WTC11 (cell line): ENCODE measurements around the gene ZBTB47. TPM values are rescaled to one million over a fixed set of nuclear protein-coding genes. Genes with fewer than 3 reads are reported as not detected.

Source experiments
- ATAC-seq: fragments of 200-7000 bp; cut with Tn5 transposase; 2 replicates; pipeline ENCODE4 v1.10.0; 2021; ENCODE audit warnings: mild to moderate bottlenecking, moderate library complexity
- CTCF ChIA-PET: fragments of 300-600 bp; sonication (Branson Sonifier 250); formaldehyde crosslinking; loops from one replicate; lab custom pipeline; 2021; ENCODE audit warnings: antibody characterized with exemption; lab: Charles Lee
- POLR2A ChIA-PET: fragments of 350-600 bp; sonication (Branson Sonifier 250); formaldehyde crosslinking; loops from one replicate; lab custom pipeline; 2021; ENCODE audit warnings: antibody characterized with exemption; lab: Charles Lee
- DNase-seq: peaks from one replicate; pipeline ENCODE4 v3.0.0; 2021; ENCODE audit warnings: low spot score
- H3K27ac Mint-ChIP-seq: 2 replicates; pipeline ENCODE4 v1.8.0; 2021; ENCODE audit warnings: mixed read lengths
- H3K27me3 Mint-ChIP-seq: 2 replicates; pipeline ENCODE4 v1.8.0; 2021; ENCODE audit warnings: low read depth, mild to moderate bottlenecking, moderate library complexity, mixed read lengths
- H3K36me3 Mint-ChIP-seq: 2 replicates; pipeline ENCODE4 v1.8.0; 2021; ENCODE audit warnings: mixed read lengths
- H3K4me1 Mint-ChIP-seq: 2 replicates; pipeline ENCODE4 v1.8.0; 2022; ENCODE audit warnings: mixed read lengths
- H3K4me3 Mint-ChIP-seq: 2 replicates; pipeline ENCODE4 v1.8.0; 2021; ENCODE audit warnings: mild to moderate bottlenecking, moderate library complexity, mixed read lengths
- H3K9me3 Mint-ChIP-seq: 2 replicates; pipeline ENCODE4 v1.8.0; 2021; ENCODE audit warnings: mixed read lengths
- CREB1 ChIP-seq: sonication (generic); formaldehyde crosslinking; IDR thresholded peaks from 2 replicates; pipeline ENCODE4 v1.8.0; 2023; ENCODE audit warnings: mild to moderate bottlenecking, missing genetic modification reagents
- EMX1 ChIP-seq: fragments of 250-450 bp; sonication (Bioruptor Pico); IDR thresholded peaks from 2 replicates; pipeline ENCODE4 v1.8.0; 2021; ENCODE audit warnings: mild to moderate bottlenecking
- ETV6 ChIP-seq: sonication (generic); formaldehyde crosslinking; IDR thresholded peaks from 2 replicates; pipeline ENCODE4 v1.8.1; 2022; ENCODE audit warnings: mild to moderate bottlenecking, missing genetic modification reagents
- NFATC4 ChIP-seq: fragments of 250-450 bp; sonication (Bioruptor Pico); IDR thresholded peaks from 2 replicates; pipeline ENCODE4 v1.9.0; 2021; ENCODE audit warnings: mild to moderate bottlenecking
- SMAD3 ChIP-seq: sonication (generic); formaldehyde crosslinking; IDR thresholded peaks from 2 replicates; pipeline ENCODE4 v1.8.0; 2022; ENCODE audit warnings: missing genetic modification reagents, mild to moderate bottlenecking, borderline replicate concordance
- ZNF232 ChIP-seq: sonication (generic); formaldehyde crosslinking; IDR thresholded peaks from 2 replicates; pipeline ENCODE4 v1.8.0; 2022; ENCODE audit warnings: mild to moderate bottlenecking, missing genetic modification reagents
- ZNF416 ChIP-seq: fragments of 250-450 bp; sonication (Bioruptor Pico); IDR thresholded peaks from 2 replicates; pipeline ENCODE4 v1.9.0; 2021; ENCODE audit warnings: mild to moderate bottlenecking, inconsistent platforms
- total RNA-seq: library from RNA; stranded (reverse); gene quantifications from 3 replicates; pipeline ENCODE4 v1.2.3, GENCODE V29; 2021
- TF ChIP-seq, protein P1 (sequence below): sonication (generic); formaldehyde crosslinking; IDR thresholded peaks from 2 replicates; pipeline ENCODE4 v1.8.0; 2023; ENCODE audit warnings: missing genetic modification reagents
- TF ChIP-seq, protein P2 (sequence below): fragments of 250-450 bp; sonication (Bioruptor Pico); IDR thresholded peaks from 2 replicates; pipeline ENCODE4 v2.1.2; 2022; ENCODE audit warnings: mild to moderate bottlenecking, moderate library complexity
- TF ChIP-seq, protein P3 (sequence below): sonication (generic); formaldehyde crosslinking; IDR thresholded peaks from 2 replicates; pipeline ENCODE4 v1.8.1; 2023; ENCODE audit warnings: mild to moderate bottlenecking, moderate library complexity, missing genetic modification reagents
- TF ChIP-seq, protein P4 (sequence below): sonication (generic); formaldehyde crosslinking; IDR thresholded peaks from 2 replicates; pipeline ENCODE4 v1.8.1; 2023; ENCODE audit warnings: mild to moderate bottlenecking, missing genetic modification reagents, moderate library complexity
- TF ChIP-seq, protein P5 (sequence below): sonication (generic); formaldehyde crosslinking; IDR thresholded peaks from 2 replicates; pipeline ENCODE4 v1.8.0; 2022; ENCODE audit warnings: missing genetic modification reagents
- TF ChIP-seq, protein P6 (sequence below): sonication (generic); formaldehyde crosslinking; IDR thresholded peaks from 2 replicates; pipeline ENCODE4 v1.8.1; 2022; ENCODE audit warnings: low read depth, missing genetic modification reagents, borderline replicate concordance
- TF ChIP-seq, protein P7 (sequence below): sonication (generic); formaldehyde crosslinking; IDR thresholded peaks from 2 replicates; pipeline ENCODE4 v1.8.1; 2023; ENCODE audit warnings: mild to moderate bottlenecking, missing genetic modification reagents

ZBTB47 gene
- total RNA-seq, 1 experiment from 2014 or later, result 5.2 TPM

DNA sequence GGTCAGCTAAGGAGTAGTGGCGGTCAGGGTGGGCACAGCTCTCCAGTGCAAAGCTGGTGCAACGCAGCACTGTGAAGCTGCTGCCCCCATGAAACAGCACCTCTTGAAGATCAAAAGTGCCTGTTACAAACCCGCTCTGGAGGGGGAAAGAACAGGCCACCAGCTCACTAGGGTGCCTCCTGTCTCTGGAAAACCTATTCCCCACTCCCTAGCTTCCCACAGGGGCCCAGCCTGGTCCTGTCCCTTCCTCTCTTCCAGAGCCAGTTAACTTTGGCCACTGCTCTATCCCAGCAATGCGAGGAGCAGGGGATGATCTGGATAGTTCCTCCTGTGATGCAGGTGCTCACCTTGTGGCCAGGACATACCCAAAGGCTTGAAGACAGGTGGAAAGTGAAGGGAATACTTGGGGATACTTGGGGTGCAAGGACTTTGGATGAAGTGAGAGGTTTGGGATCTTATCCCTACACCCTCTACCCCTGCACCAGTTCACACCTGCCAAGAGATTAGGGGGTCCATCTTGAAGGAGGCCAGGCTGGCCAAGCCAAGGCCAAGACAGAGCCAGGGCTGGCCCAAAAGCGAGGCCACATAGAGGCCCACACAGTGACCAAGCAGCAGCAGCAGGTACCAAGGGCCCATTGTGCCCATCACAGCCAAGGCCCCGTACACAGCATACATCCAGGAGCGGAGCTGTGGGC is 44.9 kb downstream of the ZBTB47 start:
- H3K4me3 Mint-ChIP-seq, result no peak overlapping the region
- H3K9me3 Mint-ChIP-seq, result no peaks in the 10 kb centered on the region
- H3K36me3 Mint-ChIP-seq, result no peaks in the 10 kb centered on the region
- ChIA-PET CTCF (interaction anchor here (1.1 kb wide), 2 partner anchors 14 to 37 kb away, joined by 3 read pairs; no protein-coding TSS in a partner anchor), POLR2A (no interaction called here)
- peaks cover 8% of the 10 kb centered on the region for H3K4me1 Mint-ChIP-seq
- no peak for DNase-seq
- H3K27me3 Mint-ChIP-seq, result no peaks in the 10 kb centered on the region
- TF ChIP-seq EMX1 (CRISPR knock-in tag) (no peak), NFATC4 (no peak), CREB1 (CRISPR knock-in tag) (no peak), ZNF416 (no peak), ETV6 (CRISPR knock-in tag) (no peak), SMAD3 (no peak)
- TF ChIP-seq, protein P1, sequence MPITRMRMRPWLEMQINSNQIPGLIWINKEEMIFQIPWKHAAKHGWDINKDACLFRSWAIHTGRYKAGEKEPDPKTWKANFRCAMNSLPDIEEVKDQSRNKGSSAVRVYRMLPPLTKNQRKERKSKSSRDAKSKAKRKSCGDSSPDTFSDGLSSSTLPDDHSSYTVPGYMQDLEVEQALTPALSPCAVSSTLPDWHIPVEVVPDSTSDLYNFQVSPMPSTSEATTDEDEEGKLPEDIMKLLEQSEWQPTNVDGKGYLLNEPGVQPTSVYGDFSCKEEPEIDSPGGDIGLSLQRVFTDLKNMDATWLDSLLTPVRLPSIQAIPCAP (CRISPR knock-in tag), result no peak
- TF ChIP-seq, protein P2, sequence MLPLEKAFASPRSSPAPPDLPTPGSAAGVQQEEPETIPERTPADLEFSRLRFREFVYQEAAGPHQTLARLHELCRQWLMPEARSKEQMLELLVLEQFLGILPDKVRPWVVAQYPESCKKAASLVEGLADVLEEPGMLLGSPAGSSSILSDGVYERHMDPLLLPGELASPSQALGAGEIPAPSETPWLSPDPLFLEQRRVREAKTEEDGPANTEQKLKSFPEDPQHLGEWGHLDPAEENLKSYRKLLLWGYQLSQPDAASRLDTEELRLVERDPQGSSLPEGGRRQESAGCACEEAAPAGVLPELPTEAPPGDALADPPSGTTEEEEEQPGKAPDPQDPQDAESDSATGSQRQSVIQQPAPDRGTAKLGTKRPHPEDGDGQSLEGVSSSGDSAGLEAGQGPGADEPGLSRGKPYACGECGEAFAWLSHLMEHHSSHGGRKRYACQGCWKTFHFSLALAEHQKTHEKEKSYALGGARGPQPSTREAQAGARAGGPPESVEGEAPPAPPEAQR (CRISPR knock-in tag), result no peak
- H3K27ac Mint-ChIP-seq, result no peak overlapping the region
- ATAC-seq, result no peak

DNA sequence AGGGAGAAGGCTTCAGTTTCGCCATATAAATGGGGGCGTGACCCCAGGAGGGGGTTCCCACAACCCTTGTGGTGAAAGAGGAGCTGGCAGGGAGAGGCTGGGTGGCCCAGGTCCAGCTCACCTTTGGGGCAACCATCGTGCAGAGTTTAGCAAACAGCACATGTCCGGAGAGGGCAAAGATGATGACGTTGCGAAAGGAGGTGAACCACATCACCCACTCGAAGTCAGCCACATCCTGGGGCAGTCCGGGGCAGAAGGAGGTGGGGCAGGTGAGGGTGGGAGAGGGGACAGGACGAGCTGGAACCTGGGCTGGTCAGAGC is 45.4 kb downstream of the ZBTB47 start:
- Mint-ChIP-seq H3K4me1 (peaks cover 8% of the 10 kb centered on the region), H3K36me3 (no peaks in the 10 kb centered on the region), H3K27ac (no peak overlapping the region), H3K27me3 (no peaks in the 10 kb centered on the region), H3K9me3 (no peaks in the 10 kb centered on the region), H3K4me3 (no peak overlapping the region)
- TF ChIP-seq, protein P3, sequence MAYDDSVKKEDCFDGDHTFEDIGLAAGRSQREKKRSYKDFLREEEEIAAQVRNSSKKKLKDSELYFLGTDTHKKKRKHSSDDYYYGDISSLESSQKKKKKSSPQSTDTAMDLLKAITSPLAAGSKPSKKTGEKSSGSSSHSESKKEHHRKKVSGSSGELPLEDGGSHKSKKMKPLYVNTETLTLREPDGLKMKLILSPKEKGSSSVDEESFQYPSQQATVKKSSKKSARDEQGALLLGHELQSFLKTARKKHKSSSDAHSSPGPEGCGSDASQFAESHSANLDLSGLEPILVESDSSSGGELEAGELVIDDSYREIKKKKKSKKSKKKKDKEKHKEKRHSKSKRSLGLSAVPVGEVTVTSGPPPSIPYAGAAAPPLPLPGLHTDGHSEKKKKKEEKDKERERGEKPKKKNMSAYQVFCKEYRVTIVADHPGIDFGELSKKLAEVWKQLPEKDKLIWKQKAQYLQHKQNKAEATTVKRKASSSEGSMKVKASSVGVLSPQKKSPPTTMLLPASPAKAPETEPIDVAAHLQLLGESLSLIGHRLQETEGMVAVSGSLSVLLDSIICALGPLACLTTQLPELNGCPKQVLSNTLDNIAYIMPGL (CRISPR knock-in tag), result no peak
- TF ChIP-seq, protein P4, sequence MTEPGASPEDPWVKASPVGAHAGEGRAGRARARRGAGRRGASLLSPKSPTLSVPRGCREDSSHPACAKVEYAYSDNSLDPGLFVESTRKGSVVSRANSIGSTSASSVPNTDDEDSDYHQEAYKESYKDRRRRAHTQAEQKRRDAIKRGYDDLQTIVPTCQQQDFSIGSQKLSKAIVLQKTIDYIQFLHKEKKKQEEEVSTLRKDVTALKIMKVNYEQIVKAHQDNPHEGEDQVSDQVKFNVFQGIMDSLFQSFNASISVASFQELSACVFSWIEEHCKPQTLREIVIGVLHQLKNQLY (CRISPR knock-in tag), result no peak
- TF ChIP-seq, protein P5, sequence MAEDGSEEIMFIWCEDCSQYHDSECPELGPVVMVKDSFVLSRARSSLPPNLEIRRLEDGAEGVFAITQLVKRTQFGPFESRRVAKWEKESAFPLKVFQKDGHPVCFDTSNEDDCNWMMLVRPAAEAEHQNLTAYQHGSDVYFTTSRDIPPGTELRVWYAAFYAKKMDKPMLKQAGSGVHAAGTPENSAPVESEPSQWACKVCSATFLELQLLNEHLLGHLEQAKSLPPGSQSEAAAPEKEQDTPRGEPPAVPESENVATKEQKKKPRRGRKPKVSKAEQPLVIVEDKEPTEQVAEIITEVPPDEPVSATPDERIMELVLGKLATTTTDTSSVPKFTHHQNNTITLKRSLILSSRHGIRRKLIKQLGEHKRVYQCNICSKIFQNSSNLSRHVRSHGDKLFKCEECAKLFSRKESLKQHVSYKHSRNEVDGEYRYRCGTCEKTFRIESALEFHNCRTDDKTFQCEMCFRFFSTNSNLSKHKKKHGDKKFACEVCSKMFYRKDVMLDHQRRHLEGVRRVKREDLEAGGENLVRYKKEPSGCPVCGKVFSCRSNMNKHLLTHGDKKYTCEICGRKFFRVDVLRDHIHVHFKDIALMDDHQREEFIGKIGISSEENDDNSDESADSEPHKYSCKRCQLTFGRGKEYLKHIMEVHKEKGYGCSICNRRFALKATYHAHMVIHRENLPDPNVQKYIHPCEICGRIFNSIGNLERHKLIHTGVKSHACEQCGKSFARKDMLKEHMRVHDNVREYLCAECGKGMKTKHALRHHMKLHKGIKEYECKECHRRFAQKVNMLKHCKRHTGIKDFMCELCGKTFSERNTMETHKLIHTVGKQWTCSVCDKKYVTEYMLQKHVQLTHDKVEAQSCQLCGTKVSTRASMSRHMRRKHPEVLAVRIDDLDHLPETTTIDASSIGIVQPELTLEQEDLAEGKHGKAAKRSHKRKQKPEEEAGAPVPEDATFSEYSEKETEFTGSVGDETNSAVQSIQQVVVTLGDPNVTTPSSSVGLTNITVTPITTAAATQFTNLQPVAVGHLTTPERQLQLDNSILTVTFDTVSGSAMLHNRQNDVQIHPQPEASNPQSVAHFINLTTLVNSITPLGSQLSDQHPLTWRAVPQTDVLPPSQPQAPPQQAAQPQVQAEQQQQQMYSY (CRISPR knock-in tag), result no peak
- TF ChIP-seq ZNF232, result no peak
- TF ChIP-seq, protein P6, sequence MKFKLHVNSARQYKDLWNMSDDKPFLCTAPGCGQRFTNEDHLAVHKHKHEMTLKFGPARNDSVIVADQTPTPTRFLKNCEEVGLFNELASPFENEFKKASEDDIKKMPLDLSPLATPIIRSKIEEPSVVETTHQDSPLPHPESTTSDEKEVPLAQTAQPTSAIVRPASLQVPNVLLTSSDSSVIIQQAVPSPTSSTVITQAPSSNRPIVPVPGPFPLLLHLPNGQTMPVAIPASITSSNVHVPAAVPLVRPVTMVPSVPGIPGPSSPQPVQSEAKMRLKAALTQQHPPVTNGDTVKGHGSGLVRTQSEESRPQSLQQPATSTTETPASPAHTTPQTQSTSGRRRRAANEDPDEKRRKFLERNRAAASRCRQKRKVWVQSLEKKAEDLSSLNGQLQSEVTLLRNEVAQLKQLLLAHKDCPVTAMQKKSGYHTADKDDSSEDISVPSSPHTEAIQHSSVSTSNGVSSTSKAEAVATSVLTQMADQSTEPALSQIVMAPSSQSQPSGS (CRISPR knock-in tag), result no peak
- TF ChIP-seq, protein P7, sequence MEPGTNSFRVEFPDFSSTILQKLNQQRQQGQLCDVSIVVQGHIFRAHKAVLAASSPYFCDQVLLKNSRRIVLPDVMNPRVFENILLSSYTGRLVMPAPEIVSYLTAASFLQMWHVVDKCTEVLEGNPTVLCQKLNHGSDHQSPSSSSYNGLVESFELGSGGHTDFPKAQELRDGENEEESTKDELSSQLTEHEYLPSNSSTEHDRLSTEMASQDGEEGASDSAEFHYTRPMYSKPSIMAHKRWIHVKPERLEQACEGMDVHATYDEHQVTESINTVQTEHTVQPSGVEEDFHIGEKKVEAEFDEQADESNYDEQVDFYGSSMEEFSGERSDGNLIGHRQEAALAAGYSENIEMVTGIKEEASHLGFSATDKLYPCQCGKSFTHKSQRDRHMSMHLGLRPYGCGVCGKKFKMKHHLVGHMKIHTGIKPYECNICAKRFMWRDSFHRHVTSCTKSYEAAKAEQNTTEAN (CRISPR knock-in tag), result no peak
- DNase-seq (no peak), ATAC-seq (no peak)
- POLR2A ChIA-PET, result no interaction called here
- CTCF ChIA-PET, result interaction anchor here (1.1 to 1.2 kb wide), 3 partner anchors 14 to 185 kb away, joined by 3 to 4 read pairs (median 3); no protein-coding TSS in a partner anchor
